Natural killer cell (primary cell): ENCODE measurements around the gene SNTB2. TPM values are rescaled to one million over a fixed set of nuclear protein-coding genes. Genes with fewer than 3 reads are reported as not detected.

ENCODE experiments used
- ATAC-seq, 3 donors: fragments of 150-1000 bp in 2 of 3; fragments of 200-7000 bp in 1 of 3; cut with Tn5 transposase; 1 replicate in 1 of 3; 2 replicates in 2 of 3; pipeline ENCODE4 v1.10.0; 2021; ENCODE audit warnings: mild to moderate bottlenecking in 2 of 3, moderate library complexity in 2 of 3
- DNase-seq, 2 donors: peaks; one replicate each; pipeline versions ENCODE4 v3.0.0 to v3.0.0-alpha.2; 2013 to 2021; ENCODE audit warnings: mixed read lengths in 1 of 2
- H3K27ac ChIP-seq: one replicate; pipeline ENCODE4 v1.5.1; 2013; ENCODE audit warnings: mild to moderate bottlenecking, low read length
- H3K27me3 ChIP-seq: one replicate; pipeline ENCODE4 v1.6.1; 2013; ENCODE audit warnings: low read length; ENCODE audit not compliant: control insufficient read depth, insufficient read depth
- H3K36me3 ChIP-seq: one replicate; pipeline ENCODE4 v1.6.1; 2013; ENCODE audit warnings: low read length; ENCODE audit not compliant: control insufficient read depth, insufficient read depth
- H3K4me1 ChIP-seq: one replicate; pipeline ENCODE4 v1.6.1; 2013; ENCODE audit warnings: low read length; ENCODE audit not compliant: control insufficient read depth, insufficient read depth
- H3K4me3 ChIP-seq: one replicate; pipeline ENCODE4 v1.5.1; 2013; ENCODE audit warnings: low read length
- H3K9me3 ChIP-seq: one replicate; pipeline ENCODE4 v1.6.1; 2013; ENCODE audit warnings: low read length; ENCODE audit not compliant: control insufficient read depth, insufficient read depth
- H3K27ac Mint-ChIP-seq, 2 donors: one replicate each; pipeline ENCODE4 v1.8.0; 2022; ENCODE audit warnings: mild to moderate bottlenecking in 2 of 2, mixed read lengths in 2 of 2, moderate library complexity in 1 of 2
- H3K27me3 Mint-ChIP-seq, 2 donors: one replicate each; pipeline ENCODE4 v1.8.0; 2022; ENCODE audit warnings: low read depth in 2 of 2, mixed read lengths in 2 of 2
- H3K36me3 Mint-ChIP-seq: one replicate; pipeline ENCODE4 v1.8.0; 2022; ENCODE audit warnings: mixed read lengths
- H3K4me1 Mint-ChIP-seq, 2 donors: one replicate each; pipeline ENCODE4 v1.8.0; 2022; ENCODE audit warnings: mixed read lengths in 2 of 2
- H3K4me3 Mint-ChIP-seq: one replicate; pipeline ENCODE4 v1.8.0; 2022; ENCODE audit warnings: mild to moderate bottlenecking, moderate library complexity, mixed read lengths
- H3K9me3 Mint-ChIP-seq, 2 donors: one replicate each; pipeline ENCODE4 v1.8.0; 2022; ENCODE audit warnings: mixed read lengths in 2 of 2
- CTCF ChIP-seq: fragments of 200-600 bp; IDR thresholded peaks from one replicate; pipeline ENCODE4 v1.8.0; 2022; ENCODE audit warnings: antibody characterized with exemption
- WGBS: methylation state at CpG from one replicate; pipeline ENCODE4 v1.1.7; 2013; ENCODE audit warnings: missing lambda C conversion rate; ENCODE audit not compliant: insufficient coverage; 5-methylcytosine and 5-hydroxymethylcytosine counted together
- intact Hi-C: fragments of 100-400 bp; cut with micrococcal nuclease; formaldehyde crosslinking; loops from one replicate; pipeline ENCODE4 v1.14.2; 2022
- total RNA-seq, 4 donors: library from RNA; stranded (reverse); fragments of 120-200 nt in 1 of 4; gene quantifications; one replicate each; pipeline versions ENCODE4 v1.2.3 to v1.2.4, GENCODE V29; 2013 to 2022

The SNTB2 gene
- total RNA-seq, 3 donors from 2014 or later (not counting 1 experiment from before 2014, with no cell fraction given), result 43.8 to 55.2 (median 49.9) TPM

DNA sequence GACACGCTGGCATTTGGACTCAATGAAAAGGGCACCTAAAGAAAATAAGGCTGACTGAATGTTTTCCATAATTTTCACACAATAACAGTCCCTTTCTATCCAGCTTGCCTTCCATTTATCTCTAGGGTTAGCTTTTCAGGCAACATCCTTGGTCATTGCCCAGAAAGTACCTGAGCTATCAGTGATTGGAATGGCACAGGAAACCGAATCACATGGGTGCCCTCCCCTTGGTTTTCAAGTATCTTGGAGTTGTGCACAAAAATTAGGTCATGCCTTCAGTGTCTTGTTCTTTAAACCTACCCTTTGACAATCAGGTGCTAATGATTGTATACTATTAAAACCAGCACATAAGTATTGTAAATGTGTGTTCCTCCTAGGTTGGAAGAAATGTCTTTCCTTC lies 120.9 kb downstream of the SNTB2 start:
- no peaks in the 10 kb centered on the region for H3K36me3 Mint-ChIP-seq
- H3K27me3 Mint-ChIP-seq, result no peaks in the 10 kb centered on the region
- WGBS, result 97% methylated on average over 2 of the region's 2 CpGs
- Histone ChIP-seq H3K27me3 (no peaks in the 10 kb centered on the region), H3K9me3 (no peaks in the 10 kb centered on the region), H3K4me1 (peaks cover 18% of the 10 kb centered on the region), H3K27ac (no peak overlapping the region), H3K4me3 (no peak overlapping the region), H3K36me3 (no peaks in the 10 kb centered on the region)
- no peak for ATAC-seq
- H3K27ac Mint-ChIP-seq, result no peak overlapping the region
- H3K4me3 Mint-ChIP-seq, result no peak overlapping the region
- peaks cover 14% of the 10 kb centered on the region in 2 donors for H3K4me1 Mint-ChIP-seq
- H3K9me3 Mint-ChIP-seq, result no peaks in the 10 kb centered on the region
- no peak for DNase-seq
- intact Hi-C loops, result no loop called here
- no peak for TF ChIP-seq CTCF

DNA sequence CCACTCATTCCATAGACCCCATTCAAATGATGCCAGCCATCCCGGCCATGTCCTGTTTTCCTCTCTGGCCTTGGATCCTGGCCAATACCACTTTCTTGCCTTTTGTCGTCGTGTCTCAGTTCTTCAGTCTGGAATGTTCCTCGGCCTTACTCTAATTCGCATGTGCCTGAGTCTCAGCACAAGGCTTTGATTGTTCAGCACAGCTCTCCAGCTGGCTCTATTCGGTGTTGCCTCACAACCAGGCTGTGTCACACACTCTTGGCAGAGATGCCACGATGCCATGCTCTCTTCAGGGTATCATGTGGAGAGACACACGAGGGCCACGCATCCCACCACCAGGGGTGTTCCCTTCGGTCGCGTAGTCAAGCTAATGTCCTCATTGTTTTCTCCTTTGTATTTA lies 122.4 kb downstream of the SNTB2 start:
- peak overlapping the region; percentile 31 for H3K4me3 Mint-ChIP-seq
- H3K9me3 Mint-ChIP-seq, result no peaks in the 10 kb centered on the region
- no peak overlapping the region for H3K27ac ChIP-seq
- WGBS, result 93% methylated on average over 11 of the region's 12 CpGs
- H3K27me3 Mint-ChIP-seq, result no peaks in the 10 kb centered on the region
- no peak for ATAC-seq
- peaks cover under 1% of the 10 kb centered on the region for H3K36me3 ChIP-seq
- peak overlapping the region; percentile 7 to 10 for H3K27ac Mint-ChIP-seq
- no peaks in the 10 kb centered on the region for H3K9me3 ChIP-seq
- TF ChIP-seq CTCF, result no peak
- no peak for DNase-seq
- no peaks in the 10 kb centered on the region for H3K36me3 Mint-ChIP-seq
- H3K4me1 Mint-ChIP-seq, result peaks cover 21 to 28% of the 10 kb centered on the region in 2 donors
- no peaks in the 10 kb centered on the region for H3K27me3 ChIP-seq
- H3K4me3 ChIP-seq, result no peak overlapping the region
- intact Hi-C loops, result no loop called here
- peaks cover 20% of the 10 kb centered on the region for H3K4me1 ChIP-seq

- H3K4me3 Mint-ChIP-seq, result peak within 1 kb of the TSS; percentile 98
- Histone ChIP-seq H3K4me1 (peaks cover 20% of the 10 kb centered on the region), H3K36me3 (peaks cover 14% of the 10 kb centered on the region), H3K27me3 (no peaks in the 10 kb centered on the region), H3K4me3 (peak within 1 kb of the TSS; percentile 55), H3K27ac (peak within 1 kb of the TSS; percentile 78), H3K9me3 (no peaks in the 10 kb centered on the region)
- ATAC-seq (peak; percentile 95 to 100 (median 97)), DNase-seq (peak; percentile 98)
- 10% methylated on average over 67 of the region's 70 CpGs for WGBS
- intact Hi-C loops, result loop anchor here (1.0 kb wide), 1 partner anchor 28 kb away; the partner anchor contains the start of genes COG8 and NIP7
- H3K27me3 Mint-ChIP-seq, result no peaks in the 10 kb centered on the region
- peak; percentile 85 for TF ChIP-seq CTCF
- peaks cover 21 to 32% of the 10 kb centered on the region in 2 donors for H3K4me1 Mint-ChIP-seq
- H3K36me3 Mint-ChIP-seq, result no peaks in the 10 kb centered on the region
- peak within 1 kb of the TSS; percentile 90 to 93 for H3K27ac Mint-ChIP-seq
- no peaks in the 10 kb centered on the region for H3K9me3 Mint-ChIP-seq
These were observed 123.9 kb downstream of the SNTB2 start, which contains the start of gene VPS4A for GRCh38 chr16:69310653-69311532. Gene VPS4A, plus strand, starts transcription at chr16:69311350. Its CDS starts 162 bp downstream, at chr16:69311512.
